PFSK-1 (cell line): ENCODE measurements around the gene MAPK1.

Experiments used
- FOXP2 ChIP-seq: optimal IDR thresholded peaks from 2 replicates; pipeline ENCODE3; 2011; ENCODE audit warnings: borderline replicate concordance, control low read depth, inconsistent platforms; ENCODE audit not compliant: insufficient read depth; ENCODE audit errors: extremely low read length, extremely low read depth
- REST ChIP-seq, 2 experiments: IDR thresholded peaks; 2 replicates each; pipeline versions ENCODE4 v1.6.1 to v1.8.0; 2011 to 2012; ENCODE audit warnings: low read depth in 2 of 2, low read length in 2 of 2, control low read depth in 1 of 2, inconsistent platforms in 1 of 2, mild to moderate bottlenecking in 1 of 2, moderate library complexity in 1 of 2; ENCODE audit not compliant: insufficient read depth in 1 of 2
- SIN3A ChIP-seq: IDR thresholded peaks from 2 replicates; pipeline ENCODE4 v1.6.1; 2012; ENCODE audit warnings: mild to moderate bottlenecking, low read length, moderate library complexity, borderline replicate concordance; ENCODE audit not compliant: insufficient read depth

- TF ChIP-seq REST (IDR thresholded peaks at IDR 0.05; ENCODE audit: insufficient read depth in 1 of 2, low read depth in 2 of 2, low read length in 2 of 2) (no peak), SIN3A (no peak), FOXP2 (no peak)
Measured at GRCh38 chr22:21730535-21731308, 136.7 kb downstream of the MAPK1 start.
